Thyroid gland (tissue), 4 donors: ENCODE measurements around the gene SLC25A28. TPM values are rescaled to one million over a fixed set of nuclear protein-coding genes. Genes with fewer than 3 reads are reported as not detected.
"Not testable (repeated sequence)": the region's sequence is repeated elsewhere in the genome, so short reads cannot be mapped to it uniquely, and the experiment has no call there.

ENCODE experiments used
- DNase-seq, 2 donors: peaks; one replicate each; pipeline ENCODE4 v3.0.0-alpha.2; 2019
- H3K27ac ChIP-seq, 3 donors: fragments of 200-600 bp; sonication (generic); 1 replicate in 2 of 3; 2 replicates in 1 of 3; pipeline ENCODE4 v1.5.1; 2016 to 2019; ENCODE audit warnings: mild to moderate bottlenecking in 1 of 3, moderate library complexity in 1 of 3
- H3K27me3 ChIP-seq: fragments of 200-600 bp; sonication (generic); one replicate; pipeline ENCODE4 v1.5.1; 2019
- H3K36me3 ChIP-seq, 2 donors: fragments of 200-600 bp; sonication (generic); one replicate each; pipeline ENCODE4 v1.5.1; 2016 to 2019
- H3K4me1 ChIP-seq, 2 donors: fragments of 200-600 bp; sonication (generic); one replicate each; pipeline ENCODE4 v1.5.1; 2017 to 2019
- H3K4me3 ChIP-seq, 3 donors: fragments of 200-600 bp; sonication (generic); replicated peaks in 1 of 3; 1 replicate in 2 of 3; 2 replicates in 1 of 3; pipeline ENCODE4 v1.5.1; 2016; ENCODE audit warnings: mild to moderate bottlenecking in 1 of 3
- H3K9me3 ChIP-seq: fragments of 200-600 bp; sonication (generic); one replicate; pipeline ENCODE4 v1.5.1; 2017
- POLR2A ChIP-seq, 2 donors: fragments of 450-650 bp; IDR thresholded peaks; one replicate each; pipeline ENCODE4 v1.6.1; 2017; ENCODE audit warnings: antibody characterized with exemption in 2 of 2, mild to moderate bottlenecking in 2 of 2, moderate library complexity in 1 of 2
- WGBS, 2 donors: methylation state at CpG; one replicate each; pipeline ENCODE4 v1.1.5; 2017; 5-methylcytosine and 5-hydroxymethylcytosine counted together
- intact Hi-C: fragments of 100-400 bp; cut with DNase I; formaldehyde crosslinking; loops from one replicate; pipeline ENCODE4 v1.15.1; 2023
- total RNA-seq, 4 donors: library from RNA; depleted of rRNA; stranded (reverse); fragments of >200 nt; gene quantifications; one replicate each; pipeline ENCODE4 v1.2.3, GENCODE V29; 2016
- TF ChIP-seq, protein P1 (sequence below), 6 experiments: fragments of 200-600 bp in 3 of 6; fragments of 450-650 bp in 3 of 6; sonication (generic) in 3 of 6; IDR thresholded peaks; one replicate each; pipeline ENCODE4 v1.5.1; 2016 to 2019; ENCODE audit warnings: antibody characterized with exemption in 6 of 6, mild to moderate bottlenecking in 2 of 6, inconsistent platforms in 1 of 6, moderate library complexity in 1 of 6

SLC25A28 gene
- total RNA-seq, 4 donors from 2014 or later: 10.1 to 28.2 (median 19.2) TPM

DNA sequence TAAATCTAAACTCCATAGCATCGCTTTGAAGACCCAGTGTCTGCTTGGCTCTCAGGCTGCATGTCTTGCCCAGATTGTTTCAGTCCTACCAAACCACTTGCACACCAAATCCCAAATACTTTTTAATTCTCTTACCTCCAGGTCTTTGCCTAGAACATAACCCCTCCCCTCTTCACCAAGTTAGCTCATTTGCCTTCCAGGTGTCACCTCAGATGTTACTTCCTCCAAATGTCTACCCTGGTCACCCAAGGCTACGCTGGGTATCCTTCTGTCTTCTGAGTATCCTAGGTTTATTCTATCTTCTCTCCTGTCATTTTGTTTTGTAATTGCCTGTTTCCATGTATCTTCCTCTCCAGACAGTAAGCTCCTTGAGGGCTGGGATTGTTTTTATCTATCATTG lies 11.1 kb downstream of the SLC25A28 start:
- intact Hi-C loops: no loop called here
- H3K36me3 ChIP-seq: peaks cover 6 to 7% of the 10 kb centered on the region in 2 donors
- no peaks in the 10 kb centered on the region for H3K9me3 ChIP-seq
- WGBS, 2 donors: 96 to 97% methylated on average over 2 of the region's 2 CpGs
- H3K4me1 ChIP-seq: no peaks in the 10 kb centered on the region
- DNase-seq: no peak
- TF ChIP-seq POLR2A (IDR thresholded peaks at IDR 0.05): no peak
- TF ChIP-seq, protein P1, sequence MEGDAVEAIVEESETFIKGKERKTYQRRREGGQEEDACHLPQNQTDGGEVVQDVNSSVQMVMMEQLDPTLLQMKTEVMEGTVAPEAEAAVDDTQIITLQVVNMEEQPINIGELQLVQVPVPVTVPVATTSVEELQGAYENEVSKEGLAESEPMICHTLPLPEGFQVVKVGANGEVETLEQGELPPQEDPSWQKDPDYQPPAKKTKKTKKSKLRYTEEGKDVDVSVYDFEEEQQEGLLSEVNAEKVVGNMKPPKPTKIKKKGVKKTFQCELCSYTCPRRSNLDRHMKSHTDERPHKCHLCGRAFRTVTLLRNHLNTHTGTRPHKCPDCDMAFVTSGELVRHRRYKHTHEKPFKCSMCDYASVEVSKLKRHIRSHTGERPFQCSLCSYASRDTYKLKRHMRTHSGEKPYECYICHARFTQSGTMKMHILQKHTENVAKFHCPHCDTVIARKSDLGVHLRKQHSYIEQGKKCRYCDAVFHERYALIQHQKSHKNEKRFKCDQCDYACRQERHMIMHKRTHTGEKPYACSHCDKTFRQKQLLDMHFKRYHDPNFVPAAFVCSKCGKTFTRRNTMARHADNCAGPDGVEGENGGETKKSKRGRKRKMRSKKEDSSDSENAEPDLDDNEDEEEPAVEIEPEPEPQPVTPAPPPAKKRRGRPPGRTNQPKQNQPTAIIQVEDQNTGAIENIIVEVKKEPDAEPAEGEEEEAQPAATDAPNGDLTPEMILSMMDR (IDR thresholded peaks at IDR 0.05): no peak
- no peaks in the 10 kb centered on the region for H3K27me3 ChIP-seq
- H3K4me3 ChIP-seq: no peak overlapping the region
- no peak overlapping the region for H3K27ac ChIP-seq

DNA sequence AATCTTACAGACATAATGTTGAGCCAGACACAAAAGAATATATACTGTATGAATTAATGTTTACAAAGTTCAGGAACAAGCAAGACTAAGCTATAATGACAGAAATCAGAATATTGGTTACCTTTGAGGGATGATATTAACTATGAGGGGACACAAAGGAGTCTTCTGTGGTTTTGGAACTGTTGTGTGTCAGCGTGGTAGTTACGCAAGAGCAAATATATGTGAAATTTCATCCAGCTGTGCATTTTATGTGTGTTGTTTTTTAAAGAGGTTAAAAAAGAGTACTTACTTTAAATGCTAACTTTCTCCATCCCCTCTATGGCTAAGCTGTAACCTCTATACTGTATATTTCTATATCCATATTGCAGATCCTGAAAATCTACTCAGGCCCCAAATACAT lies 14.9 kb downstream of the SLC25A28 start:
- no peaks in the 10 kb centered on the region for H3K4me1 ChIP-seq
- H3K36me3 ChIP-seq: no peaks in the 10 kb centered on the region
- no peak overlapping the region for H3K4me3 ChIP-seq
- DNase-seq: no peak
- no peak for TF ChIP-seq POLR2A (IDR thresholded peaks at IDR 0.05)
- TF ChIP-seq, protein P1 (IDR thresholded peaks at IDR 0.05): no peak
- intact Hi-C loops: no loop called here
- 25 to 49% methylated on average over 2 of the region's 2 CpGs for WGBS, 2 donors
- H3K9me3 ChIP-seq: no peaks in the 10 kb centered on the region
- no peak overlapping the region for H3K27ac ChIP-seq
- no peaks in the 10 kb centered on the region for H3K27me3 ChIP-seq

DNA sequence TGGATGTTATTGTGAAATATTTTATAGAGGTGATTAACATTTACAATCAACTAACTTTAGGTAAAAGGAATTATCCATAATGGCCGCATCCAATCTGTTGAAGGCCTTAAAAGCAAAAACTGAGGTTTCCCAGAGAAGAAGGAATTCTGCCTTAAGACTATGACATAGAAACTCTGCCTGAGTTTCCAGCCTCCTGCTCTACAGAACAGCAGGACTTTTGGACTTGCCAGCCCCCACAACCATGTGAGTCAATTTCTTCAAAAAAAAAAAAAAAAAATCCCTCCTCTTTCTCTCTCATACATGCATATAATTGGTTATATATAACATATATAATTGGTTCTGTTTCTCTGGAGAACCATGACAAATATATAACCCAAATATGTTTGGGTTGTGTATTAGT lies 15.4 kb downstream of the SLC25A28 start:
- Histone ChIP-seq H3K27me3 (no peaks in the 10 kb centered on the region), H3K4me1 (no peaks in the 10 kb centered on the region), H3K27ac (no peak overlapping the region), H3K4me3 (no peak overlapping the region), H3K36me3 (no peaks in the 10 kb centered on the region), H3K9me3 (no peaks in the 10 kb centered on the region)
- TF ChIP-seq, protein P1 (IDR thresholded peaks at IDR 0.05): no peak
- TF ChIP-seq POLR2A (IDR thresholded peaks at IDR 0.05): no peak
- 0 to 53% methylated on average over 1 of the region's 1 CpG for WGBS, 2 donors
- no peak for DNase-seq
- intact Hi-C loops: no loop called here

DNA sequence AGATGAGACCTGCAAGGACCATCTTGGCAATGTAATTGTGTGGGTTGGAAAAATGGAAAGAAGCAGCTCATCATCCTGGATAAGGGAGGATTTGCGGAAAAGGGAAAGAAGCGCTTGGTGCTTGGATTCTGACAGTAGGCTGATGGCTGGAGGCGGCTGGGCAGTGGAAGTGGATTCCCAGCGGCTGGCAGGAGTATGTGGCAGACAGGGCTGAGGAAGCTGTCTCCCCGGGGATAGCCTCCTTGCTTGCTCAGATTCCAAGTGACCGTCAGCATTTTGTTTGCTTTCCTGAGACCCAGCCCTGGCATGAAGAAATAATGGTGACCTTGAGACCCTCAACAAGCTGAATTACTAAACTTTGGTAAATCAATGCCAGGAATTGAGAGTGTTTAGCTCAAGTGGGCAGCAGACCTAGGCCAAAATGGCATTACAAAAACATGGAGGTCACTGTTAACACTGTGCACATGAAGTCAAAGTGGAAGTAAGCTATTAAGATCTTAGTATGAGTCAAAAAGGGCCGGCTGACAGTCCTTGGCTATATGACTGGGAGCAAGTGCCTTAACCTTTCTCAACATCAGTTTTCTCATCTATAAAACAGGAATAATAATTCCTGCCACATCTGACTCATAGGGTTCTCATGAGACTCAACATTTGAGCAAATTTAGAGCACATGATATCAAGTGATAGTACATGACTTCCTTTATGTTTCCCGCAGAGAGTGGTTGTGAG lies 21.3 kb downstream of the SLC25A28 start:
- no peak for DNase-seq
- 64 to 67% methylated on average over 8 of the region's 8 CpGs for WGBS, 2 donors
- H3K4me3 ChIP-seq: no peak overlapping the region
- no peak overlapping the region for H3K27ac ChIP-seq
- H3K9me3 ChIP-seq: no peaks in the 10 kb centered on the region
- no peaks in the 10 kb centered on the region for H3K4me1 ChIP-seq
- H3K36me3 ChIP-seq: no peaks in the 10 kb centered on the region
- TF ChIP-seq, protein P1 (IDR thresholded peaks at IDR 0.05): no peak
- TF ChIP-seq POLR2A (IDR thresholded peaks at IDR 0.05): no peak
- H3K27me3 ChIP-seq: no peaks in the 10 kb centered on the region
- intact Hi-C loops: no loop called here

DNA sequence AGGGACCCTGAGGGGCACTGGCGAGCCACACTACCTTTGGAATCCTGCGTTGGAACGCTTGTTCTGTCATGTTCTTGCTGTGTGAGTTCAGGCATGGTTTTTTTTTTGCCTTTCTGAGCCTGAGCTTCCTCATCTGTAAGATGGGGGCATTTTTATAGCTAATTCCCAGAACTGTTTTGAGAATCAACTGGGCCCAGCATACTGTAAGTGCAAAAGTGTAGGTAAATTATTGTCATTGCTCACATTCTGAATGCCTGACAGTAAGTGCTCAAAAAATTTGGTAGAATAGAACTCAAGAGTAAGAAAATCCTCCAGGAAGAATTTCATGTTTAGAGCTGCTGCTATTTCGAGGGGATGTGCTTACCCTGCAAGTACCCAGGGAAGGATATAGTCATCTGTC lies 22.2 kb downstream of the SLC25A28 start:
- no peak overlapping the region for H3K4me3 ChIP-seq
- H3K27me3 ChIP-seq: no peaks in the 10 kb centered on the region
- no peaks in the 10 kb centered on the region for H3K36me3 ChIP-seq
- 83 to 86% methylated on average over 4 of the region's 4 CpGs for WGBS, 2 donors
- no peaks in the 10 kb centered on the region for H3K9me3 ChIP-seq
- no peaks in the 10 kb centered on the region for H3K4me1 ChIP-seq
- H3K27ac ChIP-seq: no peak overlapping the region
- intact Hi-C loops: no loop called here
- DNase-seq: no peak
- TF ChIP-seq POLR2A (IDR thresholded peaks at IDR 0.05): no peak
- TF ChIP-seq, protein P1 (IDR thresholded peaks at IDR 0.05): no peak

DNA sequence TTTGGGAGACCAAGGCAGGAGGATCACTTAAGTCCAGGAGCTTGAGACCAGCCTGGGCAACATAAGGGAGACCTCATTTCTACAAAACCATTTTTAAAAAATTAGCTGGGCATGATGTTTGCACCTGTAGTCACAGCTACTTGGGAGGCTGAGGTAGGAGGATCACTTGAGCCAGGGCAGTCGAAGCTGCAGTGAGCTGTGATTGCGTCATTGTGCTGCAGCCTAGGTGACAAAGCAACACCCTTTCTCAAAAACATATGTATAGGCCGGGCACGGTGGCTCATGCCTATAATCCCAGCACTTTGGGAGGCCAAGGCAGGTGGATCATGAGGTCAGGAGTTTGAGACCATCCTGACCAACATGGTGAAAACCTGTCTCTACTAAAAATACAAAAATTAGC lies 23.5 kb downstream of the SLC25A28 start:
- intact Hi-C loops: not testable (repeated sequence)

More for the DNA sequence above, 23.5 kb downstream of the SLC25A28 start:
- H3K4me3 ChIP-seq, DNase-seq, H3K27ac ChIP-seq, H3K27me3 ChIP-seq, H3K36me3 ChIP-seq, H3K9me3 ChIP-seq, H3K4me1 ChIP-seq: not testable (repeated sequence)
- 79 to 85% methylated on average over 4 of the region's 4 CpGs for WGBS, 2 donors
